ENCODE measurements around the gene ECI2. TPM values are rescaled to one million over a fixed set of nuclear protein-coding genes. Genes with fewer than 3 reads are reported as not detected.

ECI2 gene
- total RNA-seq, 1 donor from 2014 or later = 49.1 TPM

GRCh38 chr6:4085332-4085700 lies 50.1 kb downstream of the ECI2 start:
- no peaks in the 10 kb centered on the region for H3K9me3 ChIP-seq (ENCODE audit: low read depth)
- TF ChIP-seq, protein P1, sequence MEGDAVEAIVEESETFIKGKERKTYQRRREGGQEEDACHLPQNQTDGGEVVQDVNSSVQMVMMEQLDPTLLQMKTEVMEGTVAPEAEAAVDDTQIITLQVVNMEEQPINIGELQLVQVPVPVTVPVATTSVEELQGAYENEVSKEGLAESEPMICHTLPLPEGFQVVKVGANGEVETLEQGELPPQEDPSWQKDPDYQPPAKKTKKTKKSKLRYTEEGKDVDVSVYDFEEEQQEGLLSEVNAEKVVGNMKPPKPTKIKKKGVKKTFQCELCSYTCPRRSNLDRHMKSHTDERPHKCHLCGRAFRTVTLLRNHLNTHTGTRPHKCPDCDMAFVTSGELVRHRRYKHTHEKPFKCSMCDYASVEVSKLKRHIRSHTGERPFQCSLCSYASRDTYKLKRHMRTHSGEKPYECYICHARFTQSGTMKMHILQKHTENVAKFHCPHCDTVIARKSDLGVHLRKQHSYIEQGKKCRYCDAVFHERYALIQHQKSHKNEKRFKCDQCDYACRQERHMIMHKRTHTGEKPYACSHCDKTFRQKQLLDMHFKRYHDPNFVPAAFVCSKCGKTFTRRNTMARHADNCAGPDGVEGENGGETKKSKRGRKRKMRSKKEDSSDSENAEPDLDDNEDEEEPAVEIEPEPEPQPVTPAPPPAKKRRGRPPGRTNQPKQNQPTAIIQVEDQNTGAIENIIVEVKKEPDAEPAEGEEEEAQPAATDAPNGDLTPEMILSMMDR (IDR thresholded peaks at IDR 0.05) = no peak
- TF ChIP-seq EZH2 (IDR thresholded peaks at IDR 0.05) (no peak), EZH2phosphoT487 (IDR thresholded peaks at IDR 0.05) (no peak)
- peaks cover 12% of the 10 kb centered on the region for H3K4me1 Mint-ChIP-seq
- no peak overlapping the region for H2AFZ ChIP-seq (replicated peaks)
- no peak overlapping the region for H3K27ac Mint-ChIP-seq
- no peaks in the 10 kb centered on the region for H3K79me2 ChIP-seq (ENCODE audit: low read depth)
- peaks cover 2% of the 10 kb centered on the region for H3K27me3 Mint-ChIP-seq (ENCODE audit: insufficient read depth, low read depth)
- no peaks in the 10 kb centered on the region for H3K36me3 Mint-ChIP-seq
- H3F3A ChIP-seq (ENCODE audit: low read depth) = no peaks in the 10 kb centered on the region
- H4K20me1 ChIP-seq (ENCODE audit: low read depth) = no peaks in the 10 kb centered on the region
- H3K27ac ChIP-seq = no peak overlapping the region
- H3K4me3 Mint-ChIP-seq = no peak overlapping the region
- H3K4me1 ChIP-seq = peaks cover 8% of the 10 kb centered on the region
- no peaks in the 10 kb centered on the region for H3K9me3 Mint-ChIP-seq
- no peaks in the 10 kb centered on the region for H3K36me3 ChIP-seq
- H3K9ac ChIP-seq = no peak overlapping the region
- H3K4me2 ChIP-seq = no peak overlapping the region
- H3K27me3 ChIP-seq = no peaks in the 10 kb centered on the region
- no peak for DNase-seq (ENCODE audit: low spot score)
- H3K4me3 ChIP-seq = no peak overlapping the region

DNA sequence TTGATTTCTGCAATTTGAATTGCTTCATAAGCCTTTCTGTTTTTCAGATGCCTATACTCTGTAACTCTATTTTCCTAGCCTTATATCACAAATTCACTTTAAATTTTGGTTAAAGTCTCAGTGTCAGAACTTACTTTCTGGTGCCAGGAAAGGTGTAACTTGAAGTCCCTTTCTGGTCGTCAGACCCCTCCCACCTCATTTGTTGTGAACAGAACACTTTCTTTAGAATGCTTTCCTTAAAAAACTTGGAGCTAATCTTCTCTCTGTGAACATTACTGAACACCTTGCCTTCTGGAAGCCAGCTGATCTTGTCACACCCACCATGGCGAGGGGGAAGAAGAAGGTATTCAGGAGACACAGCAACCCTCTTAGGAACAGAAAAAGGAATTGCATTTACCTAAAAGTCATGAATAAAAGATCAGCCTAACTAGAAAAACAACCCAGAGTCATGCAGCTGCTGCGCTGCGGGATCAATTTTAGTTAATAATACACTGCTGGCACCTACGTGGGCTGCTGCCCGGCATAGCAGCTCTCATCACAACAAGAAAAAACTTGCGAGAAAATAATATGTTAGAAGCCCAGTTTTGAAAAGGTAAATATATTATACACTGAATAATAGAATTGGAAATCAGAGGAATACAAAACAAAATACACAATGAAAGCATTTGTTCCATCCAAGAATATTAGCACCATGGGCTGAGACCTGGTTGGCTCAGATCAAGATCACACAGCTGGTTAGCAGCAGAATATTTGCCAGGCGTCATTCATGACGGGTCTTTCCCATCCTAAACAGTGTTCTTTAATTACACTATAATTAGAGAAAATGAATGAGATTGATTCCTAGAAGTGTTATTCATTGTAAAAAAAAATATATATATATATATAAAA lies 50.7 kb downstream of the ECI2 start:
- no peak overlapping the region for H3K4me3 Mint-ChIP-seq
- Histone ChIP-seq H3K79me2 (ENCODE audit: low read depth) (no peaks in the 10 kb centered on the region), H3K27ac (no peak overlapping the region), H3F3A (ENCODE audit: low read depth) (no peaks in the 10 kb centered on the region), H3K27me3 (no peaks in the 10 kb centered on the region), H3K36me3 (no peaks in the 10 kb centered on the region), H3K4me3 (no peak overlapping the region), H2AFZ (replicated peaks) (no peak overlapping the region), H3K4me1 (peaks cover 8% of the 10 kb centered on the region), H4K20me1 (ENCODE audit: low read depth) (no peaks in the 10 kb centered on the region), H3K4me2 (no peak overlapping the region), H3K9me3 (ENCODE audit: low read depth) (no peaks in the 10 kb centered on the region), H3K9ac (no peak overlapping the region)
- H3K27me3 Mint-ChIP-seq (ENCODE audit: insufficient read depth, low read depth) = peaks cover 2% of the 10 kb centered on the region
- H3K36me3 Mint-ChIP-seq = no peaks in the 10 kb centered on the region
- TF ChIP-seq, protein P1 (IDR thresholded peaks at IDR 0.05) = no peak
- TF ChIP-seq EZH2 (IDR thresholded peaks at IDR 0.05) (no peak), EZH2phosphoT487 (IDR thresholded peaks at IDR 0.05) (no peak)
- peaks cover under 1% of the 10 kb centered on the region for H3K9me3 Mint-ChIP-seq
- peaks cover 12% of the 10 kb centered on the region for H3K4me1 Mint-ChIP-seq
- H3K27ac Mint-ChIP-seq = peak overlapping the region; percentile 55
- no peak for DNase-seq (ENCODE audit: low spot score)

DNA sequence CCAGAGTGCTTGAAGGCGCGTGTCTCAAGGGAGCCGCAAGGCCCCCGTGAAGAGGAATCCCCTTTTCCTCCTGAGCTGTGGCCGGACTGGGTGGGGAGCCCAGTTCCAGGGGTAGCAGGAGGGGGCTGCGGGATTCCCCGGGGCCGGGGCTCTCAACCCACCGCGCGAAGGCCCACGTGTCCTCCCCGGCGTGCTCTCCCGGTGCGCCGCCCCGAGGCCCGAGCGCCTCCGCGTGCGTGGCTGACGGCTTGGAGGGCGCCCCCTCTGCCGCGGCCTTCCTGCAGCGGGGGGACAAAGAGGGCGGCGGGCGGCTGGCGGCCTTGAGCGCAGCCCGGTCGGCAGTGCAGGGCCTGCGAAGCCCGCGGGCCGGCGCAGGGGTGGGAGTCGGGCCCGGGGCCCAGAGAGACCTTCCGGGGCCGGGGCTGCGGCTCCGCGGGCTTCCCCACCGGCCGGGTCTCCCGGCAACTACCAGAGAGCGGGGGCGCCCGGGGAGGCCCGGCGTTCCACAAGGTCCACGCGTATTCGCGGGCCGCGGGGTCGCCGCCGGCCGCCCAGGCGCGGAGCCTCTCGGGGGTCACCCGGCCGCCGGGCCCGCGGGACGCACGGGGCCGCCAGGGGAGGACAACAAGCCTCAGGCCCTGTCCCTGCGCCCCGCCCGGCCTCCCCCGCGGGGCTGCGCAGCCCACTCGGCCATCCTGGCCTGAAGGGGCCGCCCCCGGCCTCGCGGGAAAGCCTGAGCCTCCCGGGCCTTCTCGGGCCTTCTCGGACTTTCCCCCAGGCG lies 56.5 kb downstream of the ECI2 start, which contains the start of gene FAM217A:
FAM217A (minus strand) TSS at position 447 of the 781 bp plus-strand sequence. CDS start 1,723 bp downstream, outside the sequence.
- no peak within 1 kb of the TSS for H3K27ac ChIP-seq
- no peak within 1 kb of the TSS for H3K9ac ChIP-seq
- H3K27ac Mint-ChIP-seq = peak within 1 kb of the TSS; percentile 84
- H4K20me1 ChIP-seq (ENCODE audit: low read depth) = no peaks in the 10 kb centered on the region
- H3K79me2 ChIP-seq (ENCODE audit: low read depth) = no peaks in the 10 kb centered on the region
- H3F3A ChIP-seq (ENCODE audit: low read depth) = no peaks in the 10 kb centered on the region
- no peaks in the 10 kb centered on the region for H3K36me3 ChIP-seq
- H3K9me3 ChIP-seq (ENCODE audit: low read depth) = no peaks in the 10 kb centered on the region
- no peaks in the 10 kb centered on the region for H3K27me3 ChIP-seq
- peaks cover 4% of the 10 kb centered on the region for H3K4me1 Mint-ChIP-seq
- H3K9me3 Mint-ChIP-seq = peaks cover 5% of the 10 kb centered on the region
- TF ChIP-seq EZH2 (IDR thresholded peaks at IDR 0.05) = no peak
- TF ChIP-seq EZH2phosphoT487 (IDR thresholded peaks at IDR 0.05) = no peak
- TF ChIP-seq, protein P1 (IDR thresholded peaks at IDR 0.05) = no peak
- no peak within 1 kb of the TSS for H3K4me3 ChIP-seq
- H3K4me2 ChIP-seq = no peak within 1 kb of the TSS
- DNase-seq (ENCODE audit: low spot score) = no peak
- peaks cover 3% of the 10 kb centered on the region for H3K27me3 Mint-ChIP-seq (ENCODE audit: insufficient read depth, low read depth)
- H3K36me3 Mint-ChIP-seq = no peaks in the 10 kb centered on the region
- H3K4me1 ChIP-seq = no peaks in the 10 kb centered on the region
- H3K4me3 Mint-ChIP-seq = no peak within 1 kb of the TSS
- H2AFZ ChIP-seq (replicated peaks) = no peak within 1 kb of the TSS
